ENCODE data around the gene CCL23. TPM values are rescaled to one million over a fixed set of nuclear protein-coding genes. Genes with fewer than 3 reads are reported as not detected.

The CCL23 gene
- total and polyA plus RNA-seq, 9 of the 15 experiments (the other 6 are each of a cell fraction or from before 2014, with no cell fraction given): not detected

GRCh38 chr17:36008998-36009665 lies 8.6 kb downstream of the CCL23 start (continued):
- TF ChIP-seq USF2 (CRISPR knock-in tag; IDR thresholded peaks at IDR 0.05): no peak
- no peak for TF ChIP-seq SOX6 (IDR thresholded peaks at IDR 0.05)
- peak; percentile 67; the same call in 1 of the 2 replicates for TF ChIP-seq TFAP4 (CRISPR knock-in tag; IDR thresholded peaks at IDR 0.05; ENCODE audit: borderline replicate concordance)
- no peak for TF ChIP-seq ARNT (IDR thresholded peaks at IDR 0.05)
- TF ChIP-seq ZNF143 (CRISPR knock-in tag; IDR thresholded peaks at IDR 0.05): no peak
- TF ChIP-seq RBFOX2 (IDR thresholded peaks at IDR 0.05; ENCODE audit: low read depth, low read length): no peak
- 0 out of 2 replicates have a peak, but pooled peaks have one; percentile 37 for TF ChIP-seq SMC3 (conservative IDR thresholded peaks at IDR 0.05; ENCODE audit: insufficient read depth, low read depth, low read length)
- no peak for TF ChIP-seq ZNF3 (CRISPR knock-in tag; IDR thresholded peaks at IDR 0.05)
- no peak for TF ChIP-seq GATAD2B (IDR thresholded peaks at IDR 0.05; ENCODE audit: borderline replicate concordance)
- no peak for TF ChIP-seq XRCC3 (IDR thresholded peaks at IDR 0.05)
- TF ChIP-seq MBD2 (IDR thresholded peaks at IDR 0.05; ENCODE audit: borderline replicate concordance, low read depth): no peak
- no peak for TF ChIP-seq JUN (IDR thresholded peaks at IDR 0.05; ENCODE audit: borderline replicate concordance, low read depth, low read length)
- TF ChIP-seq JUN (CRISPR knock-in tag; IDR thresholded peaks at IDR 0.05; ENCODE audit: borderline replicate concordance): no peak
- TF ChIP-seq ZNF184 (CRISPR knock-in tag; IDR thresholded peaks at IDR 0.05): no peak
- peak; percentile 58 for TF ChIP-seq KLF16 (IDR thresholded peaks at IDR 0.05)
- no peak for TF ChIP-seq ZNF707 (CRISPR knock-in tag; conservative IDR thresholded peaks at IDR 0.05)
- TF ChIP-seq FOSL1 (tag; conservative IDR thresholded peaks at IDR 0.05): no peak
- TF ChIP-seq MNT (conservative IDR thresholded peaks at IDR 0.05): 0 out of 4 replicates have a peak, but pooled peaks have one; percentile 22 to 33
- TF ChIP-seq POLR3G (IDR thresholded peaks at IDR 0.05; ENCODE audit: extremely low read depth, insufficient read length, insufficient replicate concordance): no peak
- 0 out of 2 replicates have a peak, but pooled peaks have one; percentile 11 for TF ChIP-seq CXXC5 (CRISPR knock-in tag; IDR thresholded peaks at IDR 0.05)
- TF ChIP-seq ZKSCAN1 (IDR thresholded peaks at IDR 0.05; ENCODE audit: low read depth, low read length): no peak
- no peak for TF ChIP-seq PHF8 (IDR thresholded peaks at IDR 0.05; ENCODE audit: borderline replicate concordance, low read length)
- no peak for TF ChIP-seq GABPB2 (CRISPR knock-in tag; conservative IDR thresholded peaks at IDR 0.05)
- TF ChIP-seq RBM39 (optimal IDR thresholded peaks at IDR 0.05; ENCODE audit: low read depth, low read length): no peak
- TF ChIP-seq NCOR1 (IDR thresholded peaks at IDR 0.05): no peak
- TF ChIP-seq ZNF124 (CRISPR knock-in tag; IDR thresholded peaks at IDR 0.05): no peak
